Jurkat, Clone E6-1 (cell line): ENCODE data around the gene GCH1.
"Not testable (repeated sequence)": the region's sequence is repeated elsewhere in the genome, so short reads cannot be mapped to it uniquely, and the experiment has no call there.

ENCODE experiments used
- DNase-seq: peaks from one replicate; pipeline ENCODE4 v3.0.0-alpha.2; 2011; ENCODE audit warnings: low read depth, low spot score
- H3K4me3 ChIP-seq: 2 replicates; pipeline ENCODE4 v1.5.1; 2011; ENCODE audit warnings: mild to moderate bottlenecking, low read length, control low read depth, moderate library complexity

Gene GCH1

DNA sequence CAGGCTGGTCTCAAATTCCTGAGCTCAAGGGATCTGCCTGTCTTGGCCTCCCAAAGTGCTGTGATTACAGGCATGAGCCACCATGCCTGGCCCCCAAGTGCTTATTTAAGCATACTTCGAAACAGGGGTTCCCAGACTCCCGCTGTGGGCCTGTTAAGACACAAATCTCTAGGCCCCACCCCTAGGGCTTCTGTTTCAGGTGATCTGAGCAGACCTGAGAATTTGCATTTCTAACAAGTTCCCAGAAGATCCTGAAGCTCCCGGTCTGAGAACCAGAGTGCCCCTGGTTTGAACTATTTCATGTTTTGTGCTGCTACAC lies 25.0 kb downstream of the GCH1 start:
- no peak overlapping the region for H3K4me3 ChIP-seq
- DNase-seq = no peak

DNA sequence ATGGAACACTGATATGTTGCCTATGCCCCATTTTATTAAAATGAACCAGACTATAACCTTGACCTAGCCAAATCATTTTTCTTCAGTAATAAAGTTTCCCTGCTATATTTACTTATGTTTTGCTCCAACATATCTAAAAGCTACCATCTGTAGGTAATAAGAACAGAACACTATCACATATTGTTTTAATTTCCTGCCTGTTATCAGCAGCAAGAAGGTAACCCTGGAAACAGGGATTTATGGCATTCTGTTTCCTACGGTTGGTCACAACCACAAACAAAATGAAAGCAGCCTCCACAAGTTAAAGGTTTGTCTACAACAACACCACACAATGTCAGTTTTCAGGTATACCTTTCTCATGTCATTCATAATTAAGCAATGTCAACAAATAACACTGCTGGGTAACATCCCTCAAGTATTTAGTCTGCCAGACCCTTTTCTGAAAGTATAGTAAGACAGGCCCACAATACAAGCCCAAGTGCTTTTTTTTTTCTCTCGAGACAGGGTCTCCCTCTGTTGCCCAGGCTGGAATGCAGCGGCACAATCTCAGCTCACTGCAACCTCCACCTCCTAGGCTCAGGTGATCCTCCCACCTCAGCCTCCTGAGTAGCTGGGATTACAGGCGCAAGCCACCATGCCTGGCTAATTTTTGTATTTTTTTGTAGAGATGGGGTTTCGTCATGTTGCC lies 25.5 kb downstream of the GCH1 start:
- peak; percentile 26 for DNase-seq
- H3K4me3 ChIP-seq = no peak overlapping the region

DNA sequence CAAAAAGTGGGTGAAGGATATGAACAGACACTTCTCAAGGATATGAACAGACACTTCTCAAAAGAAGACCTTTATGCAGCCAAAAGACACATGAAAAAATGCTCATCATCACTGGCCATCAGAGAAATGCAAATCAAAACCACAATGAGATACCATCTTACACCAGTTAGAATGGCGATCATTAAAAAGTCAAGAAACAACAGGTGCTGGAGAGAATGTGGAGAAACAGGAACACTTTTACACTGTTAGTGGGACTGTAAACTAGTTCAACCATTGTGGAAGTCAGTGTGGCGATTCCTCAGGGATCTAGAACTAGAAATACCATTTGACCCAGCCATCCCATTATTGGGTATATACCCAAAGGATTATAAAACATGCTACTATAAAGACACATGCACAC lies 27.0 kb downstream of the GCH1 start:
- DNase-seq, H3K4me3 ChIP-seq: not testable (repeated sequence)

DNA sequence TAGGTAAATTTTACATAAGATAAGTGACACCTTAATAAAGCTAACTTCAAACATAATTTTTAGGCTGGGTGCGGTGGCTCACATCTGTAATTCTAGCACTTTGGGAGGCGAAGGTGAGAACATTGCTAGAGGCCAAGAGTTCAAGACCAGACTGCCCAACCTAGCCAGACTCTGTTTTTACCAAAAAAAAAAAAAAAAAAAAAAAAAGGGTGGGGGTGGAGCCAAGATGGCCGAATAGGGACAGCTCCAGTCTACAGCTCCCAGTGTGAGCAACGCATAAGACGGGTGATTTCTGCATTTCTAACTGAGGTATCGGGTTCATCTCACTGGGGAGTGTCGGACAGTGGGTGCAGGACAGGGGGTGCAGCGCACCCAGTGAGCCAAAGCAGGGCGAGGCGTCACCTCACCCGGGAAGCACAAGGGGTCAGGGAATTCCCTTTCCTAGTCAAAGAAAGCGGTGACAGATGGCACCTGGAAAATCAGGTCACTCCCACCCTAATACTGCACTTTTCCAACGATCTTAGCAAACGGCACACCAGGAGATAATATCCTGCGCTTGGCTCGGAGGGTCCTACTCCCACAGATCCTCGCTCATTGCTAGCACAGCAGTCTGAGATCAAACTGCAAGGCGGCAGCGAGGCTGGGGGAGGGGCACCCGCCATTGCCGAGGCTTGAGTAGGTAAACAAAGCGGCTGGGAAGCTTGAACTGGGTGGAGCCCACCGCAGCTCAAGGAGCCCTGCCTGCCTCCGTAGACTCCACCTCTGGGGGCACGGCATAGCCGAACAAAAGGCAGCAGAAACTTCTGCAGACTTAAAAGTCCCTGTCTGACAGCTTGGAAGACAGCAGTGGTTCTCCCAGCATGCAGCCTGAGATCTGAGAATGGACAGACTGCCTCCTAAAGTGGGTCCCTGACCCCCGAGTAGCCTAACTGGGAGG lies 32.2 kb downstream of the GCH1 start:
- not testable (repeated sequence) for H3K4me3 ChIP-seq, DNase-seq

DNA sequence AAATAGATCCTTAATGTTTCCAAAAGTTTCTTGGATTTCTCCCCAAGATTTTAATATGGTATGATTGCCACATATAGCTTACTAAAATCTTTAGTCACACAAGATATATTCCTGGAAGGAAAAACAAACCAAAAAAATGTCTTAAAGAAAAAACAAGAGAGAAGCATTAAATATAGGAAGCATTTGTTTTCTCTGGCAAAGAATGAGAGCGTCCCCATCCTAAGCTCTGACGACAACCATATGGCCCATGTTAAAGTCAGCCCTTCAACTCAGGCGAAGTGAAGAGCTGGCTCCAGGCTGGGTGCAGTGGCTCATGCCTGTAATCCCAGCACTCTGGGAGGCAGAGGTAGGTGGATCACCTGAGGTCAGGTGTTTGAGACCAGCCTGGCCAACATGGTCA lies 35.6 kb downstream of the GCH1 start:
- no peak overlapping the region for H3K4me3 ChIP-seq
- DNase-seq = no peak

DNA sequence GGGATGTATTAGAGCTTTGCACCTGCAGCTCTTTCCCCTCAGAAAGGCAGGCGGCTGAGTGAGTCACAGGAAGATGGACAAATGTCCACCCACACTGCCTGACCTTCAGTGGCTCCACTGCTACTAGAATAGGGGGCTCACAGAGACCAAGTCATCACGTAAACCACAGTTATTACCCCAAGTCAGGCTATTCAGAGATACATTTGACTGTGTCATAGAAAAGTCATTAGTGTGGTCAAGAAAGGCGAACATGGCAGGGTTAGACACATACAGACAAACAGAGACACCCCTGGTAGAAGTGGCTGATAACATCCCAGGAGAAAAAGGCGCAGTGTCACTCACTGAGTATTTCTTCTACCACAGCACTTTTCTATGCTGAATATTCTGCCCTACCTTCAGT lies 36.0 kb downstream of the GCH1 start:
- H3K4me3 ChIP-seq = no peak overlapping the region
- DNase-seq = no peak

DNA sequence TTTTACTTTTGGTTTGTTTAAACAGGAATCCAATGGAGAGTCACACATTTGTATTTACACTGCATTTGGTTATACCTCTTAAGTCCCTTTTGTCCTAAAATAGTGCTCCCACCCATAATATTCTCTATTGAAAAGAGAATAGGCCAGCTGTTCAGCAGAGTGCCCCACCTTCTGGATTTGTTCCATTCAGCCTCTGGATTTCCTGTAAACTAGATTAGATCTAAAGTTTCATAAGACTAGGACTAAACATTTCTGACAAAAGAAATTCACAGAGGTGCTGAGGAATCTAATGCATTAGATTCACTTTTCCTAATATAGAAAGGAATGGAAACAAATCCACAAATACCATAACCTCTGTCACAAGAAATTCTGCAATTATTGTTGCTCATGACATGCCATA lies 38.1 kb downstream of the GCH1 start:
- DNase-seq = no peak
- H3K4me3 ChIP-seq = no peak overlapping the region

DNA sequence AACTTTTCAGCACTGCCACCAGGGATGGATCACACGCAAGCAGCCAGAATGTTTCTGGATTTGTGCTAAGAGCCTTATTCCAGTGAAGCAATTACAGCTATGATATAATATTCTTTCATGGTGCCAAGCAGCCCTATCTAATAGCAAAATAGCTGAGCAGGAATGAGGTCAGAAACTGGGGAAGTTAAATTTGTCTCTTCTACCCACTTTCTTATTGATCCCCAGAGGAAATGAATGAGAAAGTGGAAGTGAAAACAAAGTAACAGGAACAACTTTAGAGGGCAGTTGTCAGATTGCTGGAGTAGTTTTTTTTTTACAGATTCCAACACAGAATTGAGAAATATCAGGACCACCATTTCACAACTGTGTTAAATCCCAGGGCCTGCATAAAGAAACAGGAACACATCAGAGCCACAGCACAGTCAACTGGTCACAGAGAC lies 44.8 kb downstream of the GCH1 start:
- no peak overlapping the region for H3K4me3 ChIP-seq
- no peak for DNase-seq

DNA sequence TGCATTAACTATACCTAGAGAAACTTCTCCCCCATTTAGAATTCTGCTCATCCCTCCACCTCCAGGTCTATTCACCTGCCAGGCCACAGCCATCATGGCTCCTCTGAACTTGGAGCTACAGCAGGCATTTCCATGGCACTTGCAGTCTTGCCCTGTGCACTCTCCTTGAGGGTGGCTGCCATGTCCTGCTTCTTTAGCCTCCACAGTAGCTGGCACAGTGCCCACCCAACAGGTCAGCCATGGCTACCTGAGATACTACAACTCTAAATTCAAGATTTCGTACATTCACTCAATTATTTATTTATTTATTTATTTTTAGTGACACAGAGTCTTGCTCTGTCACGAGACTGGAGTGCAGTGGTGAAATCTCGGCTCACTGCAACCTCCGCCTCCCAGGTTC lies 46.5 kb downstream of the GCH1 start:
- DNase-seq = no peak
- no peak overlapping the region for H3K4me3 ChIP-seq

DNA sequence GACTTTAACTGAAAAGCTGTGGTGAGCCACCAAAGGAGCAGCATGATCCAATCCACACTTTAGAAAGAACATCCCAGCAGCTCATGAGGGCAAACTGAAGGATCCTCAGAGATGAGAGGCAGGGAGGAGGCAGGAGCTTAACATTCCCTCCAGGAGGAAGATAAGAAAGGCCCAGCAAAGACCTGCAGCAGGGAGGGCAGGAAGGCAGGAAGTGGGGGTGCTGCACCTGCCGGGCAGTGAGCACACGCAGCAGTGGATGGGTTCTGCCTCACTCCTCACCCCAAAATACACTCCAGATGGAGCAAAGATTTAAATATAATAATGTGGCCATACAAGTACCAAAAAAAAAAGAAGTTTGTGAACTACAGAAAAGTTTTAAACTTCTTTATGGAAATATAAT lies 48.4 kb downstream of the GCH1 start:
- no peak for DNase-seq
- no peak overlapping the region for H3K4me3 ChIP-seq

DNA sequence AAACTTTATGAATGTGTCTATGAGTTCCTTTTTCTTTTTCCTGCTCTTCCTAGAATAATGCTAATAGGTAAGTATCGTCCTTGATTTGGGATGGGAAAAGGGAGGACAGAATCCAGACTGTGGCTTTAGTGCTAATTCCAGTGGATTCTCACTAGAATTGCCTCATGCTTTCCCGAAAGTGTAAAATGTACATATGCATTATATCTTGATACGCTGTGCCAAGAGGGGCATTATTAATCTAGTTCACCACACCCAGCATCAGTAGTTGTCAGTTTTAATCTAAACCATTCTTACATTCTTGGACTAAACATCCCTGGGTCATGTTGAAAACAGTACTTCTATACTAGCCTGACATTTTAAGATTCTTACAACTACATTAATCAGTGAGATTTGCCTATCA lies 49.3 kb downstream of the GCH1 start:
- H3K4me3 ChIP-seq = no peak overlapping the region
- DNase-seq = no peak

DNA sequence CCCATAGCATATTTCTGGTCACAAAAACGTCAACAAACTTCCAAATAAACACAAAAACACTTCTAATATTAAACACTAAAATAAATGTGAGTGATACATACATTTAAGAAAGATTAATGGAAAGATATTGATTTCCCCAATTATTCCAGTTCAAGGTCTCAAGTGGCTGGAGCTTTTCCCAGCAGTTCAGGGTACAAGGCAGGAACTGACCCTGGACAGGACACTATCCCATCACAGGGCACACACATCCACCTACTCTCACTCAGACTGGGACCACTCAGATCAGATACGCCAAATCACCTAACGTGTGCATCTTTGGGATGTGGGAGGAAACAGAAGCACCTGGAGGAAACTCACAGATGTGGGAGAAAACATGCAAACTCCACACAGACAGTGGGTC lies 50.4 kb downstream of the GCH1 start:
- no peak for DNase-seq
- no peak overlapping the region for H3K4me3 ChIP-seq

DNA sequence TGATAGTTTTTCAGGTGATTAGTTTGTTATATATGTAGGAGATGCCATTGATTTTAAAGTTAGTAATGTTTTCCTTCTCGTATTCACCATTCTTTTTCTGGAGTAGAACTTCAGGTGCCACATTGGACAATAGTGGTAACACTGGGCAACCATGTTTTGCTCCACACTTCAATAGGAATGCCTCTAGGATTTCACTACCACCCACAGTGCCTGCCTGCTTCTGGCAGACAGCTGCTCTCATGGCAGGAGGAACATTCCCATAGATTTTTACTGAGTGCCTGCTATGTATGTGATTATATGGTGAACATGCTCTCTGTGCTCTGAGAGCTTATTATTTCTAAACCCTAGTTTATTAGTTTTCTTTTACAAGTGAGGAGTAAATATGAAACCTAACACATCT lies 53.7 kb downstream of the GCH1 start:
- DNase-seq = no peak
- no peak overlapping the region for H3K4me3 ChIP-seq

DNA sequence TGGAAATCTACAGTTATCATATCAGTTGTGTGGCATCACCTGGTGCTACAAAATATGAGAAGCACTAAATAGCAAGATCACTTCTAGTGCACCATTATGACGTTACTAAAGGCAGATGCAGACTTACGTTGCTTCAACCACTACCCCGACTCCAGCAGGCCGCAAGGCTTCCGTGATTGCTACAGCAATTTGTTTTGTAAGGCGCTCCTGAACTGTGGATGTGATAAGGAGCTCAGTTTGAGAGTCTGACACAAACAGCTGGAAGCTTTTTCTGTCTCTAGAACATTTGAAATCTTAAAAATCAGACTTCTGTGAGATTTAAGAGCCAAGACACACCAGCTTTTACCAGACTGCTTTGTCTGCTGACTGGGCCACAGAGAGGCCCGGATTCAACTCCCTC lies 57.0 kb downstream of the GCH1 start:
- DNase-seq = no peak
- no peak overlapping the region for H3K4me3 ChIP-seq

DNA sequence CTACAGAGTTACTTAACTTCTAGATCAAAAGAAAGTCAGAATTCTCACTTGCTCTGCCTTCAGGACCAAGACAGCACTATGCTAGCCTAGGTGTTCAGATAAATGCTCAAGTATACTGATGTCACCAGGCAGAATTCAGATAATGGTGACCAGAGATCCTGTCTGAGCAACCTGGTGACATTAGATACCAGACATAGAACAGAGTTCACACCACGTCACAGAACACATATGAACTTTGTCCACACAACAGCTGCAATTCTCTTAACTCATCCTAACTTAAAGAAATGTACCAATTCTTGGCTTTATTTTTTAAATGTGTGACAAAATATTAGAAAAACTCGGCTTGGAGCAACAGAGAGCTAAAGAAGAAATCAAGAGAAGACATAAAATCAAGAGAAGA lies 58.1 kb downstream of the GCH1 start:
- no peak overlapping the region for H3K4me3 ChIP-seq
- no peak for DNase-seq

DNA sequence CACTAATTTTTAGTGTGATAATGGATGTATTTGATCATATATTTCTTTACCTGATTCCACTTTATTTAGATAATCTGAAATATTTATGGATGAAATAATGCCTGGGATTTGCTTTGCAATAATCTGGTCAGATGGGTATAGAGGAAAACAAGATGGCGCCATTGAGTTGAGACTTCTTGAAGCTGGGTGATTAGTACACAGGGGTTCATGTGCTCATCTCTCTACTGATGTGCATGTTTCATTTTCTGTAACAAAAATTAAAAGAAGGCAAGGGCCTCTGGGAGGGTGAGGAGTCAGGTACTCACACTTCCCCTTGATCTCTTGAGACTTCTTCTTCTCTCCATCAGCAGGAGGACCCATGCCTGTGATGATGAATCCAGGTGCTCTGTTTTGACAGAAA lies 61.8 kb downstream of the GCH1 start:
- no peak for DNase-seq
- H3K4me3 ChIP-seq = no peak overlapping the region

DNA sequence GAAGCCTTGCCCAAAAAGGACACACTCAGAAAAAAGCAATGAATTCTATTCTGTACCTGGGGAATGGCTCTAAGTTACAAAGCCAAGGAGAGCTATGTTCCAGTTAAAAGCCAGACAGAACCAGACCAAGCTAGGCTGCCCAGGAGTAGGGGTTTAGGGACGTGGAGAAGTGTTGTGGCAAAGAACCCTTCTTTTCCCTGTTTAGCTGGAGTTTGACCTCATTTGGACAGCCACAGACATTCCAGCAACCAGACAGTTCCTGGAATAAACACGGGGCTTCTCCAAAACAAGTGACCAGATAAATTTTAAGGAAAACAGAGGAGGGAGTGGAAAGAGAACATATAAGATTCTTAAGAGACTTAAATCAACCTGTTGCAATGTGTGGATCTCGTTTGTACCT lies 62.3 kb downstream of the GCH1 start:
- no peak for DNase-seq
- no peak overlapping the region for H3K4me3 ChIP-seq

DNA sequence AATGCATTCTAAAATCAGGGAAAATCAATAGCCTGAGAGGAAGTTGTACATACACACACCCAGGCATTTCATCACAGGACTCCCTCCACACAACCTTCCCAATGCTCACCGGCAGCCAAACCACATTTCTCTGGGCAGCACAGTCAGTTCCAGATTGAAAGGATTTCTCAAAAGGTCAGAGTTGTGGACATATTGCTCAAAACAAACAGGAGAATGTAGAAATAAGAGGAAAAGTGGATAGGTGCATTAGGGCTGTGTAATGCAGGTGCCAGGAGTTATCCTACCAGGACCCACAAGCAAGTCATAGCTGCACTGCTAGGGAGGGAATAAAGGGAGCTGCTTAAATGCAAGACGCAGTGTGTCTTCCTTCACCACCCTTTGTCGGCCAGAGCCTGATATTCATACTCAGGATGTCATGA lies 62.9 kb downstream of the GCH1 start:
- DNase-seq = no peak
- H3K4me3 ChIP-seq = no peak overlapping the region

DNA sequence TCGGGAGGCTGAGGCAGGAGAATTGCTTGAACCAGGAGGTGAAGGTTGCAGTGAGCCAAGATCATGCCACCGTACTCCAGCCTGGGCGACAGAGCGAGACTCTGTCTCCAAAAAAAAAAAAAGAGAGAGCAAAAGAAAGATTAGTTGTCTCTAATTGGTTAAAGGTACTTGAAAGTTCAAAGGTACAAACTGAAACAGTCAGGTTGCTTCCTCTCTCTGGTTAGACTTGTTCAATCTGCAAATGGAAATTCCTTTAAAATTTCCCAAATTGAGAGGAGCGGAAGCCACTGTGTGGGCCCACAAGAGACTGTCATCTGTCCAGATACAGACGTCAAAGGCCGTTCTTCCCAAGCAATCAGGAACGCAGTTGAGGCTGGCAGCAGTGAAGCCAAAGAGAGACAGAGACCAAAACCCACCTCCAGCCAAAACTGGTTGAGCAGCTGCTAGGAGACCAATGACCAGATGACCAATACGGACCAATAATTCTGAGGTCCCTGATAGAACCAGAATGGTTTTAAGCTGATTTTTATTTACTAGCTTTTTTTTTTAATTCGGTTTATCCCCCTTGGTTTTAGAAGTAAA lies 63.6 kb downstream of the GCH1 start:
- H3K4me3 ChIP-seq = no peak overlapping the region
- no peak for DNase-seq

DNA sequence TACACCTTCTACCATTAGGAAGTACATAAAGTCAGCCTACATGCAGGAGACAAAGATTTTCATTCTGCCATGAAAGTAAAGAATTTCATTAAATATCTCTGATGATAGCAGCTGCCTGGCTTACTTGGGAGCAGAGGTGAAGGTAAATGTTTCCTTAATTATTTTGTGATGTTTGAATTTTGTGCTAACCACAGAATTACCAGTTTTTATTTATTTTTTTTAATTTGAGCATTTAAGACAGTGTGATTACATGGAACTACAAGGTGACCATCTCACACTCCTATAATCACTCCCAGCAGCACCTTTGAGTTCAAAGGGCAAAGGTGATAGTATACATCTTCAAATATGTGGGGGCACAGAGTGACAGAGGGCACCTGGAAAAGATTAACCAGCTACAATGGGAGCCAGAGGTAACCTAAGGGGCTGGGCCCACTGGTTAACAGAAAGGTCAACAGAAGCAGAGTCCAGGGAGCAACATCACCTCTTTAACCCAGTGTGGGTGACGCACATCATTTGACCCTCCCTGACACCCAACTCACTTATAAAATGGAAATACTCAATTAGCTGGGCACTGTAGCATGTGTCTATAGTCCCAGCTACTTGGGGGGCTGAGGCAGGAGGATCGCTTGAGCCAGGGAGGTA lies 65.0 kb downstream of the GCH1 start:
- no peak for DNase-seq

More for the DNA sequence above, 65.0 kb downstream of the GCH1 start:
- no peak overlapping the region for H3K4me3 ChIP-seq
